Adrenal gland (tissue), 12 donors: Measurements from ENCODE around the gene TRIM63. TPM values are rescaled to one million over a fixed set of nuclear protein-coding genes. Genes with fewer than 3 reads are reported as not detected.

Experiments
- DNase-seq, 7 donors: peaks; one replicate each; pipeline ENCODE4 v3.0.0-alpha.2; 2019 to 2020
- H3K27ac ChIP-seq, 5 donors: fragments of 200-600 bp; sonication (generic) in 4 of 5; 1 replicate in 3 of 5; 2 replicates in 2 of 5; pipeline versions ENCODE4 v1.5.1 to v1.8.0; 2016 to 2020; ENCODE audit warnings: mild to moderate bottlenecking in 1 of 5
- H3K27me3 ChIP-seq: fragments of 200-600 bp; 2 replicates; pipeline ENCODE4 v1.8.0; 2021
- H3K36me3 ChIP-seq, 2 donors: fragments of 200-600 bp; replicated peaks in 1 of 2; 1 replicate in 1 of 2; 2 replicates in 1 of 2; pipeline versions ENCODE4 v1.5.1 to v1.8.0; 2018 to 2022
- H3K4me1 ChIP-seq, 2 donors: fragments of 200-600 bp; replicated peaks in 1 of 2; 1 replicate in 1 of 2; 2 replicates in 1 of 2; pipeline versions ENCODE4 v1.5.1 to v1.8.0; 2018 to 2021
- H3K4me3 ChIP-seq, 4 donors: fragments of 200-600 bp; sonication (generic) in 3 of 4; one replicate each; pipeline ENCODE4 v1.5.1; 2016 to 2018
- H3K9me3 ChIP-seq, 3 donors: fragments of 200-600 bp; sonication (generic) in 1 of 3; replicated peaks in 1 of 3; 1 replicate in 2 of 3; 2 replicates in 1 of 3; pipeline versions ENCODE4 v1.5.1 to v1.8.0; 2016 to 2021
- POLR2A ChIP-seq, 2 donors: fragments of 450-650 bp; IDR thresholded peaks; one replicate each; pipeline ENCODE4 v1.6.1; 2017; ENCODE audit warnings: antibody characterized with exemption in 2 of 2, mild to moderate bottlenecking in 2 of 2, moderate library complexity in 1 of 2
- WGBS, 4 donors: extraction: QIAGEN DNeasy Blood & Tissue Kit in 2 of 4; methylation state at CpG; one replicate each; pipeline versions ENCODE4 v1.1.5 to v1.1.7; 2013 to 2017; 5-methylcytosine and 5-hydroxymethylcytosine counted together
- intact Hi-C, 2 donors: fragments of 100-400 bp; cut with DNase I; formaldehyde crosslinking; loops; one replicate each; pipeline versions ENCODE4 v1.14.1 to v1.15.0; 2022 to 2023
- polyA plus RNA-seq, 3 donors: library from polyadenylated mRNA; stranded (reverse); fragments of 200-250 nt in 2 of 3; fragments of 350-450 nt in 1 of 3; fragmentation: Illumina TruSeq in 1 of 3; extraction: RNeasy Lipid Tissue Mini Kit (QIAGEN cat#74804) in 1 of 3; gene quantifications; one replicate each; pipeline ENCODE4 v1.2.3, GENCODE V29; 2013 to 2014
- total RNA-seq, 9 donors: library from RNA; depleted of rRNA in 4 of 9; stranded (reverse); fragments of >200 nt in 4 of 9; fragments of 120-200 nt in 1 of 9; fragmentation: NEBNext Ultra II Directional in 1 of 9; extraction: Animal tissue kit (Norgen Biotek cat#: 25700) in 1 of 9; gene quantifications; one replicate each; pipeline versions ENCODE4 v1.1.0 to v1.2.4, GENCODE V29; 2013 to 2023
- TF ChIP-seq, protein P1 (sequence below), 6 experiments: fragments of 450-650 bp in 4 of 6; fragments of 200-600 bp in 2 of 6; sonication (generic) in 1 of 6; IDR thresholded peaks; 1 replicate in 5 of 6; 2 replicates in 1 of 6; pipeline versions ENCODE4 v1.5.1 to v1.8.0; 2016 to 2021; ENCODE audit warnings: antibody characterized with exemption in 6 of 6, mild to moderate bottlenecking in 2 of 6, moderate library complexity in 1 of 6
- donor health status: healthy with polysubstance abuse.
- donor health status: Bipolar disorder and iron deficiency.
- donor health status: DM: yes; HTN: yes; CAD: no.
- donor health status: DM: no; HTN: no; CAD: no.
- donor health status: DM: no; HTN: no; CAD: no.
- donor health status: DM: yes; HTN: yes; CAD: no.

TRIM63 gene
- total and polyA plus RNA-seq, 12 donors = 0.06 to 4.6 (median 0.18) TPM; not detected in 7

DNA sequence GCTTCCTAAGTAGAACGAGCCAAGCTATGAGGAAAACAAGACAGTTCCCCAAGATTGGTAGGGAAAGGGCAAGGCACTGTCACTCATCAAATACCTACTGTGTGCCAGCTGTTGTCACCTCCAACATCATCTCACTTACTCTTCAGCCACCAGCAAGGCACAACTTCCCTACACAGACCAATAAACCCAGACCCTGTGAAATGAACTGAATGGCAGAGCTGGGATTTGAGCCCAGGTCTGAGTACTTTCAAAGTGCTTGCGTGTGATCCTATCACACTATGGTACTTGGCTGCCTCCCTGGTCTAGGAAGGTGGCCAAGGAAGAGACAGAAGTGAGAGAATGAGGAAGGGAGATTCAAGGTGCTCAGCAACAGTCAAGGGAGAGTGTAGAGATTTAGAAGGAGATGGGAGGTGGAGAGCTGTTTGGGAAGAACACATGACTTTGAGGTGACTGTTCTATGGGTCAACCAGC lies 16.7 kb upstream of the TRIM63 start:
- intact Hi-C loops = no loop called here
- WGBS, 4 donors = 59 to 70% (median 63%) methylated on average over 2 of the region's 2 CpGs
- no peaks in the 10 kb centered on the region for H3K9me3 ChIP-seq
- peaks cover 18% of the 10 kb centered on the region for H3K27me3 ChIP-seq
- no peak for DNase-seq
- H3K4me1 ChIP-seq = no peaks in the 10 kb centered on the region
- no peak overlapping the region for H3K27ac ChIP-seq
- H3K4me3 ChIP-seq = no peak overlapping the region
- H3K36me3 ChIP-seq = no peaks in the 10 kb centered on the region
- TF ChIP-seq, protein P1, sequence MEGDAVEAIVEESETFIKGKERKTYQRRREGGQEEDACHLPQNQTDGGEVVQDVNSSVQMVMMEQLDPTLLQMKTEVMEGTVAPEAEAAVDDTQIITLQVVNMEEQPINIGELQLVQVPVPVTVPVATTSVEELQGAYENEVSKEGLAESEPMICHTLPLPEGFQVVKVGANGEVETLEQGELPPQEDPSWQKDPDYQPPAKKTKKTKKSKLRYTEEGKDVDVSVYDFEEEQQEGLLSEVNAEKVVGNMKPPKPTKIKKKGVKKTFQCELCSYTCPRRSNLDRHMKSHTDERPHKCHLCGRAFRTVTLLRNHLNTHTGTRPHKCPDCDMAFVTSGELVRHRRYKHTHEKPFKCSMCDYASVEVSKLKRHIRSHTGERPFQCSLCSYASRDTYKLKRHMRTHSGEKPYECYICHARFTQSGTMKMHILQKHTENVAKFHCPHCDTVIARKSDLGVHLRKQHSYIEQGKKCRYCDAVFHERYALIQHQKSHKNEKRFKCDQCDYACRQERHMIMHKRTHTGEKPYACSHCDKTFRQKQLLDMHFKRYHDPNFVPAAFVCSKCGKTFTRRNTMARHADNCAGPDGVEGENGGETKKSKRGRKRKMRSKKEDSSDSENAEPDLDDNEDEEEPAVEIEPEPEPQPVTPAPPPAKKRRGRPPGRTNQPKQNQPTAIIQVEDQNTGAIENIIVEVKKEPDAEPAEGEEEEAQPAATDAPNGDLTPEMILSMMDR (IDR thresholded peaks at IDR 0.05) = no peak
- no peak for TF ChIP-seq POLR2A (IDR thresholded peaks at IDR 0.05)

DNA sequence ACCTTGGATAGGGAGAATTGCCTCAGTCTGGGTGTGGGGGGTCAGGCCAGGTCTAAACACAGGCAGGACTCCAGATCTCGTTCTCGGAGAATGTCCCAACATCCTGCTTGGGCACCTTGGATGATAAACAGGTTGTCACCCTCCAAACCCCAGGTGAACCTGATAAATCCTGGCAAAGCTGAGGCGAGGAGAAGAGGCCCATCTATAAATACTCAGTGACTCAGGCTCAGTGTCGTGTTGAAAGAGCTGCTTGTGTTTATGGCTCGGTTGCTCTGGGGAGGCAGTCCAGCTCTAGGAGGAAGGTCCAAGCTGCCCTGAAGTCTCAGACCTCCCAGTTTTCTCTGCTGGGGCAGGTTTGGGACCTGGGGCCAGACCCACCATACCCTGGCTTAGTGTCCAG lies 15.8 kb upstream of the TRIM63 start:
- H3K27me3 ChIP-seq = peaks cover 18% of the 10 kb centered on the region
- WGBS, 4 donors = 40 to 56% (median 44%) methylated on average over 3 to 5 of the region's 5 CpGs
- peak in 3 of 7 donors; percentile 24 to 28 (median 27) for DNase-seq
- no peak overlapping the region for H3K4me3 ChIP-seq
- H3K36me3 ChIP-seq = no peaks in the 10 kb centered on the region
- no peaks in the 10 kb centered on the region for H3K9me3 ChIP-seq
- H3K27ac ChIP-seq = no peak overlapping the region
- no peaks in the 10 kb centered on the region for H3K4me1 ChIP-seq
- TF ChIP-seq, protein P1 (IDR thresholded peaks at IDR 0.05) = no peak
- no peak for TF ChIP-seq POLR2A (IDR thresholded peaks at IDR 0.05)
- intact Hi-C loops = no loop called here

DNA sequence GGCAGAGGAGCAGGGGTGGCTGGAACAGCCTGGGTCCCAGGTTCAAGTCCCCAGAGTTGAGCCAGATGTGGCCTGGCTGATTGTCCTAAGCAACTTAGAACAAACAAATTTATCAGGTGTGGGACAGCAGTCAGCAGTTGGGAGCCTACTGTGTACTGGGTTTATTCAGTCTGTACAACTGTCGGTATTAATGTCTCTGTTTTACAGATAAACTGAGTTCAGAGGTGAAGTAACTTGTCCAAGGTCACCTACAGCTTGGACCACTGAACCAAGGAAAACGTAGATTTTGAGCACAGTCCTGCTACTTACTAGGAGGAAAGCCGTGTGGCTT lies 14.6 kb upstream of the TRIM63 start:
- DNase-seq = no peak
- WGBS, 4 donors = 53 to 74% (median 63%) methylated on average over 3 of the region's 3 CpGs
- no peaks in the 10 kb centered on the region for H3K9me3 ChIP-seq

DNA sequence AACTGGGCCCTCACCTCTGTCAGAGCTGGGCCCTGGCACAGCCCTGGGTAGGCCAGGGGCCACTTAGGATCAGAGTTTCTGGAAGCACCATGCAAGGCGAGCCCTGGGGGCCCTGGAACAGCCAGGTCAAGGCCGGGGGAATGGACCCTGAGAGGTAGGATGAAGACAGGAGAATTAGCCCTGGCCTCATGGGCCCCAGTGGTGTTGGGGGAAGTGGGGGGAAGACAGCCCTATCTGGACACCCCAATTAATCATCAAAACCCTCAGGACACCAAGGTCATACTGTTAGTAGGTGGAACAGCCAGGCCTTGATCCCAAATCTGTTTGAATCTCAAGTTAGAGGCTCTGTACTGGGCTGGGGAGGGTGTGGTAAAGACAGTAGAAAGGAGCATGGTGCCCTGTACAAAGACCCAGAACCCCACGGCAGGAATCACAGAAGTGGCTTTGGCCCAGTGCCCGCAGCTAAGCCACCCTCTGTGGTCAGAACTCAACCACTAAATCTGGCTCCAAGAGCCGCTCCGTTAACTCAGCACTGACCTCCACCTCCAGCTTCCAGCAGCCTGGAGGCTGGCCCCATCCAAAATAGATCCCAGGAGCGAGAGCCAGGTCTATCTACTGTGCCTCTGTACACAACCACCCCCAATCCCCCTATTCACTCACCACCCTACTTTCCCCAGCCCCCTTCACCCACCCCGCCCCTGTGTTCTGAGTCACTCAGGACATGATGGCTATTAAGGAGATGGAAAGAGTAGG lies 14.0 kb upstream of the TRIM63 start:
- Histone ChIP-seq H3K4me3 (no peak overlapping the region), H3K36me3 (no peaks in the 10 kb centered on the region), H3K27ac (no peak overlapping the region), H3K4me1 (no peaks in the 10 kb centered on the region), H3K27me3 (peaks cover 20% of the 10 kb centered on the region), H3K9me3 (no peaks in the 10 kb centered on the region)
- DNase-seq = no peak
- WGBS, 4 donors = 74 to 91% (median 74%) methylated on average over 5 to 8 of the region's 8 CpGs
- no peak for TF ChIP-seq POLR2A (IDR thresholded peaks at IDR 0.05)
- TF ChIP-seq, protein P1 (IDR thresholded peaks at IDR 0.05) = no peak
- intact Hi-C loops = no loop called here

More for the DNA sequence above, 14.6 kb upstream of the TRIM63 start:
- Histone ChIP-seq H3K27me3 (peaks cover 18% of the 10 kb centered on the region), H3K27ac (no peak overlapping the region), H3K36me3 (no peaks in the 10 kb centered on the region), H3K4me1 (no peaks in the 10 kb centered on the region), H3K4me3 (no peak overlapping the region)
- TF ChIP-seq POLR2A (IDR thresholded peaks at IDR 0.05) = no peak
- TF ChIP-seq, protein P1 (IDR thresholded peaks at IDR 0.05) = no peak
- intact Hi-C loops = no loop called here
